Measurements from ENCODE around the gene CKM.
"Not testable (repeated sequence)": the region's sequence is repeated elsewhere in the genome, so short reads cannot be mapped to it uniquely, and the experiment has no call there.

Gene CKM

DNA sequence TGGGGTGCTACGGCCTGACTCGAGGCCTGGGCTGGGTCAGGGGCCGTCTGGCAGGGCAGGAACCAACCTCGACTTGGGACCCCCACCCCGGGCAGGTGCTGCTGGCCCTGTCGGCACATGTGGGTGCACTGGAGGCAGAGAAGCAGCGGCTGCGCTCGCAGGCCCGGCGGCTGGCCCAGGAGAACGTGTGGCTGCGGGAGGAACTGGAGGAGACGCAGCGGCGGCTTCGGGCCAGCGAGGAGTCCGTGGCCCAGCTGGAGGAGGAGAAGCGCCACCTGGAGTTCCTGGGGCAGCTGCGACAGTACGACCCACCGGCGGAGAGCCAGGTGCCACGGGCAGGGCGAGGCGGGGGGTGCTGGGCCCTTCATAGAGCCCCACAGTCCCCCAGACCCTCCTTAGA is 23.8 kb upstream of the CKM start:
- peaks cover 20% of the 10 kb centered on the region for H3K27me3 ChIP-seq (ENCODE audit: control insufficient read depth, insufficient read depth, low read length)
- no peaks in the 10 kb centered on the region for H3K4me1 ChIP-seq (ENCODE audit: control insufficient read depth, insufficient read depth, low read length)
- H3K4me3 ChIP-seq (ENCODE audit: low read length): no peak overlapping the region
- no peak overlapping the region for H3K9ac ChIP-seq (ENCODE audit: low read length)
- no peak overlapping the region for H3K27ac ChIP-seq (ENCODE audit: low read depth, low read length)
- H3K36me3 ChIP-seq (ENCODE audit: control insufficient read depth, insufficient read depth, low read length): no peaks in the 10 kb centered on the region

DNA sequence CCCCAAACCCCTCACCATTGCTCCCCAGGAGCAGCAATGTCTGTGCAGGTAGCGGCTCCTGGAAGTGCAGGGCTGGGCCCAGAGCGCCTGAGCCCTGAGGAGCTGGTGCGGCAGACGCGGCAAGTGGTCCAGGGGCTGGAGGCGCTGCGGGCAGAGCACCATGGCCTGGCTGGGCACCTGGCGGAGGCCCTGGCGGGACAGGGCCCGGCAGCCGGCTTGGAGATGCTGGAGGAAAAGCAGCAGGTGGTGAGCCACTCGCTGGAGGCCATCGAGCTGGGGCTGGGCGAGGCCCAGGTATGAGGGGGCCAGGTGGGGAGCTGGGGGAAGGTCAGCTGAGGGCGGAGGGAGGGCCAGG is 22.8 kb upstream of the CKM start:
- H3K4me1 ChIP-seq (ENCODE audit: control insufficient read depth, insufficient read depth, low read length): no peaks in the 10 kb centered on the region
- peaks cover 25% of the 10 kb centered on the region for H3K27me3 ChIP-seq (ENCODE audit: control insufficient read depth, insufficient read depth, low read length)
- no peaks in the 10 kb centered on the region for H3K36me3 ChIP-seq (ENCODE audit: control insufficient read depth, insufficient read depth, low read length)
- H3K9ac ChIP-seq (ENCODE audit: low read length): no peak overlapping the region
- no peak overlapping the region for H3K4me3 ChIP-seq (ENCODE audit: low read length)
- H3K27ac ChIP-seq (ENCODE audit: low read depth, low read length): no peak overlapping the region

DNA sequence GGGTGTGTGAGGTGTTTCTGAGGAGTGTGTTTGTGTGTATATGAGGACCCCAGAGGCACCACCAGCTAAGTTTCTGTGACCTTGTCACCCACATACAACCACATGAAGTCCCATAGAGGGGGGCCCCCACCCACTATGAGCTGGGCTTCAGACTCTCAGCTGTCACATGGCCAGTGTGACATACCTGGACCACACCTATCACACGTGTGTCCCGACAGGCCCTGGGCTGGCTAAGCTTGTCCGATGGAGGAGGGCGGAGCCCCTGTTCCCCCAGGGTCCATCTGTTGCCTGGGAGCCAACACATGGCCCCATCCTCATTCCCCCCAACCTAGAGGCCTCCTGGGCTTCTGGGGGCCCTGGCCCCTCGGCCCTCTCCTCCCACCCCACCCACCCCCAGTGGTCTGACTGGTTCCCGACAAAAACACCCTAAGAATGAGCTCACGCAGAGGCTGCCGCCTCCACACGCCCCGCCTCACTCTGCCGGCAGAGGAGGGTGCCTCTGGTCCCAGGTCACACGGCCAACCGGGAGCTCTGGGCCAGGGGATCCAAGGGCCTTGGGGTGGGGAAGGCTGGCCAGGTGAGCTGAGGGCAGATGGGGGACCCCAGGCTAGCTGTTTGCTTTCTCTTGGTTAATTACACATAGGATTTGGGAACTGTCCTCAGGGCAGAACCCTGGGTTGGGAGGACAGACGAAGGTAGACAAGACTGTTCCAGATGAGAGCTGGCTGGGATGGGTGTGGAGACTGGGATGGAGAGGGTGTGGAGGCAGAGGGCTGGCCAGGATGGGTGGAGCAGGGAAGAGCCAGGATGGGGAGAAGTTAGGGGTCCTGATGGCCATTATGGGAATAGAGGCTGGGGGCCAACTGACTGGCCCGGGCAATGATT is 22.2 kb upstream of the CKM start:
- Histone ChIP-seq H3K4me3 (ENCODE audit: low read length) (no peak overlapping the region), H3K4me1 (ENCODE audit: control insufficient read depth, insufficient read depth, low read length) (no peaks in the 10 kb centered on the region), H3K36me3 (ENCODE audit: control insufficient read depth, insufficient read depth, low read length) (no peaks in the 10 kb centered on the region), H3K27ac (ENCODE audit: low read depth, low read length) (no peak overlapping the region), H3K27me3 (ENCODE audit: control insufficient read depth, insufficient read depth, low read length) (peaks cover 28% of the 10 kb centered on the region), H3K9ac (ENCODE audit: low read length) (no peak overlapping the region)

DNA sequence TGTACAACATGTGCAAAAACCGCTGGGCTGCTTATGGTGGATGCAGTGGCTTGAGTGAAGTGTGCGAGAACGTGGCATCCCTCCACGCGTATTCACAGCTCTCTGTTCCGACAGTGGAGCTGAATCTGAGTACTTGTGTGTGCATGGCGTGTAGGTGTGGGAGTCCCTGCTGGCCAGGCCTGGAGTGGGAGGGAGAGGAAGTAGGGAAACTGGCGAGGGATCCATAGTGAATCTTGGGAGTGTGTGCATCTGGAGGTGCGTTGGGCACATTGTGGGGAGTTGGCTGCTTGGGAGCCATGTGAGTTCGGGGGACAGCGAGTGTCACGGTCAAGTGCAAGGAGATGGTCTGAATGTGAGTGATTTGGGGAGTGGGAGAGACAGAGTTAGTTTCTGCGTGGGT is 20.2 kb upstream of the CKM start:
- H3K9ac ChIP-seq (ENCODE audit: low read length): no peak overlapping the region
- H3K4me3 ChIP-seq (ENCODE audit: low read length): no peak overlapping the region
- H3K36me3 ChIP-seq (ENCODE audit: control insufficient read depth, insufficient read depth, low read length): no peaks in the 10 kb centered on the region
- H3K27ac ChIP-seq (ENCODE audit: low read depth, low read length): no peak overlapping the region
- H3K4me1 ChIP-seq (ENCODE audit: control insufficient read depth, insufficient read depth, low read length): no peaks in the 10 kb centered on the region
- peaks cover 26% of the 10 kb centered on the region for H3K27me3 ChIP-seq (ENCODE audit: control insufficient read depth, insufficient read depth, low read length)

DNA sequence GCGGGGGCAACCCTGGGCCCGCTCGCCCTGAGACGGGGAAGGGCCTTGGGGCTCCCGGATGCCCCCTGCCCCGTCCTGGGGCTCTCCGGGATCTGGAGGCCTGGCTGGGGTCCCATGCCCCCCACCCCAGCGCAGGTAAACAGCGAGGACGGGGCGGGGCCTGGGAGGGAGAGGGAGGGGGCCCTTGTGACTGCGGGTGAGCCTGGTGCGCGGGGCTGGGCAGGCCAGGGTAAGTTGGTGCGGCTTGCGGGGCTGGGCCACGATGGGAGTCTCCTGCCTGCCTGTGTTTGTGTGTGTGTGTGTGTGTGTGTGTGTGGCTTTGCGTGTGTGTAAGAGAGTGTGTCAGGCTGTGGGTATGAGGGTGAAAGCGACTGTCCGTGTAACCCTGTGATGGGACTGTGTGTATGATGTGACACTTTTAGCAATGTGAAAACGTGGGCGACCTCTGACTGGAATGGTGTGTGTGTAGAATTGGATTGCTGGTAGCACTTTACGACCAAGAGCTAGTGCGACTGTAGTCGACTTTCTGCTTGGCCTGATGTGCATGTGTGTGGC is 18.3 kb upstream of the CKM start:
- Histone ChIP-seq H3K27ac (ENCODE audit: low read depth, low read length) (no peak overlapping the region), H3K27me3 (ENCODE audit: control insufficient read depth, insufficient read depth, low read length) (peaks cover 11% of the 10 kb centered on the region), H3K4me3 (ENCODE audit: low read length) (no peak overlapping the region), H3K36me3 (ENCODE audit: control insufficient read depth, insufficient read depth, low read length) (no peaks in the 10 kb centered on the region), H3K9ac (ENCODE audit: low read length) (no peak overlapping the region), H3K4me1 (ENCODE audit: control insufficient read depth, insufficient read depth, low read length) (no peaks in the 10 kb centered on the region)

DNA sequence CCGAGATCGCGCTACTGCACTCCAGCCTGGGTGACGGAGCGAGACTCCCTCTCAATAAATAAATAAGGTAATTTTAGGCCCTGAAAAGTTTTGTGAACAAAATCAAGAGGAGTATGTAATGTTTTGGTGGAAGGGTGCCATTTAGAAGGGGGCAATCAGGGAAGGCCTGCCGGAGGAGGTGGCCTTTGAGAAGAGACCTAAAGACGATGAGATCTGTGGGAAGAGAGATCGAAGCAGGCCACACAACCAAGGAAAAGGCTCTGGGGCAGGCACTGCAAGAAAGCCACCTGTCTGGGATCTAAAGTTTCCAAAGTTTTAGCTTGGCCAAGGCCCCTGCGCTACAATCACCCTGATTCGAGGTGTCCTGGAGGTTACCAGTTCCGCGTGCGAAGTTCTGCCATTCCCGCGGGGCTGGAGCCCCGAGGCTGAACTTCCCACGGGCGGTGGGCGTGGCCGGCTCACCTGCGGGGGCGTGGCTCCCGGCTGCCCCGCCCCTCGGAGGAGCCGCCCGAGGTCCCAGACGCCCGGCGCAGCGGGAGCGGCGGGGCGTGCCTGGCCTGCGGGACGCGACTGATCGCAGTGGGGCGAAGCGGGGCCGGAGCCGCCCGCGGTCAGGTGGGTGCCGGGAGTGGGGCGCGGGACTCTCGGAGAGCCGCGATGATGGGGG is 17.7 kb upstream of the CKM start, which contains the start of gene KLC3:
Gene KLC3 (plus strand): TSS at position 519 of the 667 bp plus-strand sequence. CDS start 4,792 bp downstream, outside the sequence.
- Histone ChIP-seq H3K27me3 (ENCODE audit: control insufficient read depth, insufficient read depth, low read length) (peaks cover 10% of the 10 kb centered on the region), H3K27ac (ENCODE audit: low read depth, low read length) (no peak within 1 kb of the TSS), H3K36me3 (ENCODE audit: control insufficient read depth, insufficient read depth, low read length) (no peaks in the 10 kb centered on the region), H3K9ac (ENCODE audit: low read length) (no peak within 1 kb of the TSS), H3K4me3 (ENCODE audit: low read length) (no peak within 1 kb of the TSS), H3K4me1 (ENCODE audit: control insufficient read depth, insufficient read depth, low read length) (no peaks in the 10 kb centered on the region)

DNA sequence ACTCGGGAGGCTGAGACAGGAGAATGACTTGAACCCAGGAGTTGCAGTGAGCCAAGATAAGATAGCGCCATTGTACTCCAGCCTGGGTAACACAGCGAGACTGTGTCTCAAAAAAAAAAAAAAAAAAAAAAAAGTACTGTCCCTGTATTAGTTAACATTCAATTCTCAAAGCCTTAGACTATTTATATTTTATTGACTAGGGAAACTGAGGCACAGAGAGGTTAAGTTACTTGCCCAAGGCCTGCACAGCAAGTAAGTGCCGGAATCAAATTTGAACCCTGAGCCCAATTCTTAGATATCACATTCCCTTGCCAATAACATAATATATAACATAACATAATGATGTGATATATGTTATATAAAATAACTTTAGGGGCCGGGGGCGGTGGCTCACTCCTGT is 17.0 kb upstream of the CKM start:
- peaks cover 10% of the 10 kb centered on the region for H3K27me3 ChIP-seq (ENCODE audit: control insufficient read depth, insufficient read depth, low read length)
- no peaks in the 10 kb centered on the region for H3K4me1 ChIP-seq (ENCODE audit: control insufficient read depth, insufficient read depth, low read length)
- no peak overlapping the region for H3K4me3 ChIP-seq (ENCODE audit: low read length)
- H3K27ac ChIP-seq (ENCODE audit: low read depth, low read length): no peak overlapping the region
- H3K36me3 ChIP-seq (ENCODE audit: control insufficient read depth, insufficient read depth, low read length): no peaks in the 10 kb centered on the region
- H3K9ac ChIP-seq (ENCODE audit: low read length): no peak overlapping the region

DNA sequence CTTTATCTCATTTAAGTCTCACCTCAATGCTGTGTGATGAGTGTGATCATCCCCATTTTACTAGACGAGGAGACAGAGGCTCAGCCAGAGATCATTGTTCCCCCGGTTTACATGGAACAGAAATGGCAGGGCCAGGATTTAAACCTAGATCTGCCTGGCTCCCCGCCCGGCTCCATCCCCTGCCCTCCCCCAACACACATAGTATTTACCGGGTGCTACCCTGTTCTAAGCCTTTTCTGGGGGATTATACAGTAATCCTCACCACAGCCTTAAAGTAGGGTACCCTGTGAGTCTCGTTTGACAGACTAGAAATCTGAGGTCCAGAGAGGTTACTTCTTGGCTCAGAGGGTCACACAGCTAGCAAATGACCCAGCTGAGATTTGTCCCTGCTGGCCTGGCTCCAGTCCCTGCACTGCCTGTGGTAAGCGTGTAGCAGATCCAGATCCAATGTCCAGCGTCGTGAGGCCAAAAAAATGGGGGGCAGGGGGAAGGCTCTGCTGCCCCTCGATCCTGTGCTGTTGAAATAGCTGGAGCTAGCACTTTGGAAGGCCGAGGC is 14.1 kb upstream of the CKM start:
- Histone ChIP-seq H3K36me3 (ENCODE audit: control insufficient read depth, insufficient read depth, low read length) (no peaks in the 10 kb centered on the region), H3K27me3 (ENCODE audit: control insufficient read depth, insufficient read depth, low read length) (peaks cover 8% of the 10 kb centered on the region), H3K9ac (ENCODE audit: low read length) (no peak overlapping the region), H3K4me1 (ENCODE audit: control insufficient read depth, insufficient read depth, low read length) (no peaks in the 10 kb centered on the region), H3K27ac (ENCODE audit: low read depth, low read length) (no peak overlapping the region), H3K4me3 (ENCODE audit: low read length) (no peak overlapping the region)

DNA sequence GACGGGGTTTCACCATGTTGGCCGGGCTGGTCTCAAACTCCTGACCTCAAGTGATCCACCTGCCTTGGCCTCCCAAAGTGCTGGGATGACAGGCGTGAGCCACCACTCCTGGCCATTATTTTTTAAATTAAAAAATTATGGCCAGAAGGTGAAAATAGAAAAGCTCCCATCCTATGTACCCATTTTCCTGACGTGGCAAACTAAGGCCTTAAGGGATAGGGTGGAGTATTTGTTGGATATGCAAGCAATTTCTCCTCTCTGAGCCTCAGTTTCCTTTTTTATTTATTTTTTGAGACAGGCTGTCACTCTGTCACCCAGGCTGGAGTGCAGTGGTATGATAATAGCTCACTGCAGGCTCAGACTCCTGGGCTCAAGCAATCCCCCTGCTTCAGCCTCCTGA is 12.2 kb upstream of the CKM start:
- H3K4me1 ChIP-seq (ENCODE audit: control insufficient read depth, insufficient read depth, low read length); H3K4me3 ChIP-seq (ENCODE audit: low read length); H3K9ac ChIP-seq (ENCODE audit: low read length); H3K27ac ChIP-seq (ENCODE audit: low read depth, low read length); H3K36me3 ChIP-seq (ENCODE audit: control insufficient read depth, insufficient read depth, low read length); H3K27me3 ChIP-seq (ENCODE audit: control insufficient read depth, insufficient read depth, low read length): not testable (repeated sequence)

DNA sequence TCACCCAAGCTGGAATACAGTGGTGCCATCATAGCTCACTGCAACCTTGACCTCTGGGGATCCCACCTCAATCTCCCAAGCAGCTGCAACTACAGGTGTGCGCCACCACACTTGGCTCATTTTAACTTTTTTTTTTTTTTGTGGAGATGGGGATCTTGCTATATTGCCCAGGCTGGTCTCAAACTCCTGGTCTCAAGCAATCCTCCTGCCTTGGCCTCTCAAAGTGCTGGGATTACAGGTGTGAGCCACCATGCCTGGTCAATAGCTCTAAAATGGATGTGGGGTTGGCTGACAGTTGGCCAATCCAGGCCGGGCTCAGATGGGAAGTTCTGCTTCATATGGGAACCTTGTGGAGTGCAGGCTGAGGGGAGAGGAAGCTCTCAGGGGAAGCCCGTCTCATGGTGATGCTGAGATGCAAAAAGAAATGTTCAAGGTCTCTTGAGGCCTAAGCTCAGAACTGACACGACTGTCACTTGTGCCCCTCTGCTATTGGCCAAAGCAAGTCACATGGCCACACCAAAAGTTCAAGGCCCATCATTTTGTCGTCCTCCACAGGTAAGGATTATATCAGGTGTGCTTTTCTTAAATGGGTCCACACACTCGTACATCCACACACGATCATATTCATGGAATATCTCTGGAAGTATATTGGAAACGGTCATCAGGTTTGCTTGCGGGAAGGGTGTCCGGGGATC is 11.1 kb upstream of the CKM start:
- Histone ChIP-seq H3K4me1 (ENCODE audit: control insufficient read depth, insufficient read depth, low read length) (no peaks in the 10 kb centered on the region), H3K27me3 (ENCODE audit: control insufficient read depth, insufficient read depth, low read length) (no peaks in the 10 kb centered on the region), H3K9ac (ENCODE audit: low read length) (no peak overlapping the region), H3K36me3 (ENCODE audit: control insufficient read depth, insufficient read depth, low read length) (no peaks in the 10 kb centered on the region), H3K4me3 (ENCODE audit: low read length) (no peak overlapping the region), H3K27ac (ENCODE audit: low read depth, low read length) (no peak overlapping the region)

DNA sequence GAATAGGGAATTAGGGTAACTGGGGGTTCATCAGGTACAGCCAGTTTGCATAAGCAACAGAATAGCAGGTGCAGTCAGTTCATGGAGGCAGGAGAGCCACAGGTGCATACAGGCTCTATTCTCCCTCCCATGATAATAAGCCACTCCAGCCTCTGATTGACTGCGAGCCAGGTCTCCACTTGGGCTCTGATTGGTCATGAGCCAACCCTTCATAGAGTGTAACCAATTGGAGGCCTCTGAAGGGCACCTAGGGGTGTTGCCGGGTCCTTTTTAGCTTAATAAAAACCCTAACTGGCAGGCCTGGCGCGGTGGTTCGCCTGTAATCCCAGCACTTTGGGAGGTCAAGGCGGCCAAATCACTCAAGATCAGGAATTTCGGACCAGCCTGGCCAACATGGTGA is 8.7 kb upstream of the CKM start:
- Histone ChIP-seq H3K9ac (ENCODE audit: low read length) (no peak overlapping the region), H3K27ac (ENCODE audit: low read depth, low read length) (no peak overlapping the region), H3K36me3 (ENCODE audit: control insufficient read depth, insufficient read depth, low read length) (no peaks in the 10 kb centered on the region), H3K4me1 (ENCODE audit: control insufficient read depth, insufficient read depth, low read length) (peaks cover 1% of the 10 kb centered on the region), H3K4me3 (ENCODE audit: low read length) (no peak overlapping the region), H3K27me3 (ENCODE audit: control insufficient read depth, insufficient read depth, low read length) (no peaks in the 10 kb centered on the region)

Data from rectal smooth muscle tissue (tissue), 1 donor.